ENCODE measurements around the gene SEMA4F.

- TF ChIP-seq POLR2A (IDR thresholded peaks at IDR 0.05; ENCODE audit: low read length) (no peak), GATA1 (IDR thresholded peaks at IDR 0.05; ENCODE audit: low read depth, low read length) (no peak)
Measured at GRCh38 chr2:74715081-74715791, 61.2 kb downstream of the SEMA4F start.
